NCI-H1694 (cell line): ENCODE data around the gene TMEM204.

Experiments
- DNase-seq: peaks from one replicate; lab custom pipeline; 2025; lab: John Stamatoyannopoulos, UW

Gene TMEM204

DNA sequence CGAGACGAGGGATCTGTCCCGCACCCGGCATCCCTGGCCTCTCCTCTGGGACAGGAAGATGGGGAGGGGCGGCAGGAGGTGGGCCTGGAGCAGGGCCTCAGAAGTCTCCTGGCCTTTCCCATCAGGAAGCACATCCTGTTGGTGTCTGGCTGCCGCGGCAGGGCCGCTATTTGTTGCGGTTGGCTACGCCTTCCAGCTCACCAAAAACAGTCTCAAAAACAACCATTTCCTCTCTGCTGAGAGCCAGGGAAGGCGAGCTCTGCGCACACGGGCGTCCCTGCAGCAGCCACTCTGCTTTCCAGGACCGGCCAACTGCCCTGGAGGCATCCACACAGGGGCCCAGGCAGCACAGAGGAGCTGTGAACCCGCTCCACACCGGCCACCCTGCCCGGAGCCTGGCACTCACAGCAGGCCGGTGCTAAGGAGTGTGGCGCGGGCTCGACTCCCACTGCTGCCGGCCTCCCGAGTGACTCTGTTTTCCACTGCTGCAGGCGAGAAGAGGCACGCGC is at the start of gene TMEM204:
Gene TMEM204, plus strand, starts transcription at position 224 of the 509 bp plus-strand sequence. CDS start 610 bp downstream, outside the sequence.
- DNase-seq = no peak

DNA sequence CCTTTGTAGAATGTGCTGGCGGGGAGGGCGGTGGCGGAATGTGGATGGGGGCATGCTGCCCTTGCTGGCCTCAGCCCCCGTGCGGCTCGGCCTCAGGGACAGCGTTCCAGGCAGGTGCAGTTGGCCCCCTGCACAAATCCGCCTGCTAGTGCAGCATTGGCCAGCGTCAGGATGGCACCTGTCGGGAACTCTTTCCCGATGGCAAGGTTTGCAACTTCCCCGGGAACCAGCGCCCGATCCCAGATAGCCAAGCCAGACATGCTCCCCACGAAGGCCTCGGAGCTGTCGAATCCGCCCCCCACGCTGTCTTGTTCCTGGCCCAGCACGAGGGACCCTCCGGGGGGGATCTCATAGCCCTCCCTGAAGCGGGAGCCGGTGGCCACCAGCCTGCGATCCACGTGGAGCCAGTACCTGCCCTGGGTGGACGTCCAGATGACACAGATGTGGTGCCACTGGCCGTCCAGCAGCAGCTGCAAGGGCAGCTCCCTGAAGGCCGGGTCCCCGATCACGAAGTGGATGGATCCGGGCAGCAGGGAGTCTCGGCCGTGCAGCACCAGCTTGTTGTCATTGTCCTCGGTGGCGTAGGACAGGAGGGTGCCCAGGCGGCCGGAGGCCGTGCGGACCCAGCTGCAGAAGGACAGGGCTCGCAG is 47.5 kb upstream of the TMEM204 start:
- DNase-seq = no peak

DNA sequence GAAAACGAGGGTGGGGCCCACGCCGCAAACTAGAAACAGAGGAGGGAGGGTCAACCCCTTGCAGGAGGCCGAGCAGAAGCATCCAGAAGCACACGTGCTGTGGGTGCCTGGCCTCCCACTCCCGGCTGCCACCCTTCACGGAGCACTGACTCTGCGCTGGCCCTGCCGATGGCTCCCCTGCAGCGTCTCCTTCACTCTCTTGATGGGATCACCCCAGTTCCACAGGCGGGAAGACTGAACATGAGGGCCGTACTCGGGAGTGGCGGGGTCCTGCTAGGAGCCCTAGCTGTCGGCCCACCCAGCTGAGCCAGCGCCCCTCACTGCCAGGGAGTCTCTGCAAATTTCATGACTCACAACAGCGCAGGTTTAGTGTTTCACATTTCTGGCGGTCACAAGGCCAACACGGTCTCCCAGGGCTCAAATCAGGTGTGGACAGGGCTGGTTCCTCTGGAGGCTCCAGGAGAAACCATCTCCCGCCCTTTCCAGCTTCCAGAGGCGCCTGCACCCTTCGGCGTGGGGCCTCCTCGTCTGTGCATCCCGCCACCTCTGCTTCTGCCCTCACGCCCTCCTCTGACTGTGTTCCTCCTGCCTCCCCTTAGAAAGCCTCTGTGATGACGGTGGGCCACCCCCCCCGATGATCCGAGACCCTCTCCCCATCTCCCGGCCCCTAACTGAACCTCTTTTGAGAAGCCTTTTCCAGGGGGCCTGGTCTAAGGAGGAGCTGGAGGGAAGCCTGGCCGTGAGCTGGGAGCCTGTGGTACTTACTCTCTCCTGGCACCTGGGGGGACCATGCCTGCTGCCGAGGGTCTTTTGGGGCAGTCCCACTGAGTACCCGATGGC is 46.7 kb upstream of the TMEM204 start:
- DNase-seq = no peak

DNA sequence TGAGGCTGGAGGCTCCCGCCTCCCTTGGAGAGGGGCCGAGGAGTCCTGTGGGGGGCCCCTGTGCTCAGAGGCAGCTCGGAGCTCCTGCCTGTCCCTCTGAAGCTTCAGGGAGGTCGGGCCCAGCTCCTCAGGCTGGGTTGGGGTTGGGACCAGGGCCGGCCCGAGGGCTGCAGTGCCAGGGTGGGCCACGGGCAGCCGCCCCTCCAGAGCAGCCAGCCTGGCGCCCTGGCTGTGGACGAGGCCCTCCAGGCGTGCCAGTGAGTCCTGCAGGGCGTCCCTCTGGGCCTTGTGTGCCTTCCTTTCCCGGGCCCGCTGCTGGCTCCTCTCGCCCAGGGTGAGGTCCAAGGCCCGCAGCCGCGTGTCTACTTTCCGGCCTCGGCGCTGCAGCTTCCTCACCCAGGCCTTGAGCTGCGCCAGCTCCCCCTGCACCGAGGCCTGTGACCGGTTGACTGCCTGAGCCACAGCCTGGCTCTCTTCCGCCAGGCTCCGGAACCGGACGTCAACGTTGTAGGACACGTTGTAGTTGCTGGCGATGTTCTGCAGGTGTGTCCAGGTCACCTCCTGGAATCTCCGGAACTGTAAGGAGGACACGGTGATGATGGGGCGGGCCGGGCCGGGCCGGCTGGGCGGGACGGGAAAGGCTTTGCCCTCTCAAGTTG is 45.9 kb upstream of the TMEM204 start:
- no peak for DNase-seq

DNA sequence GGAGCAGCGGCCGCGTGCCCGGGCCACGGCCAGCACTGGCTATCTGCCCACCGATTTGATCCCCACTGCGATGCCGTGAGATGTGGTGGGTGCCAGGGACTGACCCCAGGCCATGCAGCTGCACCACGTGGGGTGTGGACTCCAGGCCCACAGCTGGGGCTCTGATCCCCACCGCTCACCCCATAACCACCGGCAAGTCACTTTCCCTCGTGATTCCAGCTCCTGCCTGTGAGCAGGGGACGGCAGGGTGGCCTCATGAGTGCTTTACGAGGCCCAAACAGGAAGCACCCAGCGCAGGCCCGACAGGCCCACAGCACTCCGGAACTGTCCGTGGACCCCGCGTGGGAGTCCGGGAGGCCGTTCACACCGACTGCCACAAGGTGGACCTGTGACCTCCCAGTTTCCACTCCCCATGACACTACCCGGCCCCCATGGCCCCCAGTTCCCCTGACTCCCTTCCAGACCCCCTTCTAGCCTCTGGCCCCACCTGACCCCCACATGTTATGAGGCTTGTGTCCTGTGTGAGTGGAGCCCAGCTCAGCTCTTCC is 45.3 kb upstream of the TMEM204 start:
- no peak for DNase-seq

DNA sequence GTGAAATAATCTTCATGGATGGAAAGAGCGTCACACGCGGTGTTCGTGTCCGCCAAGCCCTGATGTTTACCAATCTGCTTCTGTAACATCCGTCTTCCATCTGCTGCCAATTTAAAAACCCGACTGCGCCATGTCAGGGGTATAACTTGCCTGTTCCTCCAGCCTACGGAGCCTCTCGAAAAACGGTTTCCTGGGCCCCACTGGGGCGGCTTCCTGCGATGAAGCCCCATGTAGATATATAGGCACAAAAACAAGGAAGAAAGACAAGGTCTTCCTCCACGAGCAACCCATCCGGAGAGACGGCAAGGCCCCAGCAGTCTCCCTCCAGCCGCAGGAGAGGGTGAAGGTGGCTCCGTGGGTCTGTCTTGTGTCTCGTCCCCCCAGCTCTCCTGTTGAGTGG is 44.8 kb upstream of the TMEM204 start, which contains the start of gene PTX4:
Gene PTX4, minus strand, starts transcription at position 326 of the 400 bp plus-strand sequence. Its CDS starts 35 bp downstream, at position 291.
- DNase-seq = no peak

DNA sequence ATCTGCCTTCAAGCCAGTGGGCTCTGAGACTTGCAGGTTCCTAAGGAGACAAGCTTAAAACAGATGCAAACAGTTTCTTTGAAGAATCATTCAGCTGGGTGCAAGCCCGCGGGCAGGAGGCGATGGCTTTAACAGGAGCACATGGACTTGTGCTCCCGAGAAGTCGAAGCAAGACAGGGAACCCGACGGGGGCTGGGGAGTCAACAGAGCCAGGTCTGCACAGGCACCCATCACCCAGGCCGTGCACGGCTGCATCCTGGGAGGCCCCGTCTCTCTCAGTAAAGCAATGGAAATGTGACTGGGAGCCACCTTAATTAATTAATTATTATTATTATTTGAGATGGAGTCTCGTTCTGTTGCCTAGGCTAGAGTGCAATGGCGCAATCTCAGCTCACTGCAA is 44.4 kb upstream of the TMEM204 start:
- DNase-seq = no peak

DNA sequence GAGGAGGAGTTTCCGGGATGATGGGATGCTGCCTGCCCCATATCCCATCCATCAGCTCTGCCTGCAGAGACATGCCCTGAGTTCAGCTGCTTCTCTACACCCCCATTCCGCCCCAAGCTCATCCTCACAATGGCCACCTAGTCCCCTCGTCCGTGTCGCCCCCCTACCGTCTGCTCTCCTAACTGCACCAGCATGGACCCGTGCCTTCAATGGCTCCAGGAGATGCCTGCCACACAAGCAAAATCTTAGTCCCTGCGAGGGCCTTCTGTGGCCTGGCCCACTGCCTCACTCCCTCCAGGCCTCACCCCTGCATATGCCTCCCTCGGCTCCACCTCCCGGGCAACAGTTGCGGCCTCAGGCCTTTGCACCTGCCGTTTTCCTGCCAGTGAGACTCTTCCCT is 42.1 kb upstream of the TMEM204 start:
- DNase-seq = no peak

DNA sequence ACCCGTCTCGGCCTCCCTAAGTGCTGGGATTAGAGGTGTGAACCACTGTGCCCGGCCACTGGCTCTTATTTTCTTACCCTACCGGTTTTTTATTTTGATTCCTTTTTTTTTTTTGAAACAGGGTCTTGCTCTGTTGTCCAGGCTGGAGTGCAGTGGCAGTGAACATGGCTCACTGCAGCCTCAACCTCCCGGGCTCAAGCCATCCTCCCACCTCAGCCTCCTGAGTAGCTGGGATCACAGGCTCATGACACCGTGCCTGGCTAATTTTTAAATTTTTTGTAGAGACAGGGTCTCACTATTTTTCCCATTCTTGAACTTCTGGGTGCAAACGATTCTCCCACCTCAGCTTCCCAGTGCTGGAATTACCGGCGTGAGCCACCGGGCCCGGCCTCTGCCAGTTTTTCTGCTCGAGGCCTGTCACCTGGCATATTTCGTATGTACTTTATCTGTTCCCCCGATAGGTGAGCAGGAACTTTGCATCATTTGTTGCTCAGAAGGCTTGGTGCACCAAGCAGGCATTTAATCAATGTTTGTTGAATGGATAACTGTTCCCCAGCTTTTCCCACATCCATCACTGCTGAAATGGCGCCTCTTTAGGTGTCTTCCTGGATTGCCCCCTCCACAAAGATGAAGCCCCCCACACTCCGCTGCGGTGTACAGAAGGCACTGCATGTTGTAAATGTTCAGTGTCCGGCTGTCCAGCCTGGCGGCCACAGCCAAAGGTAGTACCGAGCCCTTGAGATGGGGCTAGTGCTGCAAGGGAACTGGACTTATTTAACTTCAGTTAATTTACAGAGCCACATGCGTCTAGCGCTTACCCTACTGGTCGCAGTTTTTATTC is 41.2 kb upstream of the TMEM204 start:
- no peak for DNase-seq

DNA sequence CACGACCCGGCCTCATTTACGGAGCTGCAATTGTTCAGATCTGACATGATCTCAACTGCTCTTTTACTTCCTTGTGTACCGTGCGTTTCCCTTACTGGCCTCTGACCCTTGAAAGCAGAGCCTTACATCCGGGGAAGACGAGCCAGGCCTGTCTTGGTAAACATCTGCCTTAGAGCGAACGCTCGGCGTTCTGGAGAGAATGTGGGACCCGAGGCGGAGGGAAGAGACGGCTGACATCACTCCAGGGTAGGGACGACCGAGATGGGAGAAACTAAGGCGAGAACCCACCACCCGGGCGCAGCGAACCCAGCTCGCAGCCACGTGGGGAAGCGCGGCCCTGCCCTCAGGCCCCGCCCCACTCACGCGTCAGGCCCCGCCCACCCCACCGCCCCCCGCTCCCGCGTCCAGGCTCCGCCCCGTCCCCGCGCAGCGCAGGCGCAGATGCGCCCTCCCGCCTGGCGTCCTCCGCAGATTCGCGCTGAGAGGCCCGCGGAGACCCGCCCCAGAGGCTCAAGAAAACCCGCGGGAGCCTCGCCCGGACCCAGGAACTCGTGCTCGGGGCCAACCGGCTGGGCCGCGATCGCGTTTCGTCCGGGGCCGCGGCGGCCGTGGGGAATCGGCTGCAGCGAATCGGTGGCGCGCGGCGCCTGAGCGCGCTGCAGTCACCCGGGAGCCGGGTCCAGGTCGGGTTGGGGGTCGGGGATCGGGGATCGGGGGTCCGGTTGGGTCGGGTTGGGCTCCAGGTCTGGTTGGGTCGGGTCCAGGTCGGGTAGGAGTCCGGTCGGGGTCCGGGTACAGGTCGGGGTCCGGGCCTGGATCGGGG is 40.3 kb upstream of the TMEM204 start, which contains the start of gene TELO2:
Gene TELO2, plus strand, starts transcription at position 438 of the 823 bp plus-strand sequence. CDS start 922 bp downstream, outside the sequence.
- DNase-seq = no peak

DNA sequence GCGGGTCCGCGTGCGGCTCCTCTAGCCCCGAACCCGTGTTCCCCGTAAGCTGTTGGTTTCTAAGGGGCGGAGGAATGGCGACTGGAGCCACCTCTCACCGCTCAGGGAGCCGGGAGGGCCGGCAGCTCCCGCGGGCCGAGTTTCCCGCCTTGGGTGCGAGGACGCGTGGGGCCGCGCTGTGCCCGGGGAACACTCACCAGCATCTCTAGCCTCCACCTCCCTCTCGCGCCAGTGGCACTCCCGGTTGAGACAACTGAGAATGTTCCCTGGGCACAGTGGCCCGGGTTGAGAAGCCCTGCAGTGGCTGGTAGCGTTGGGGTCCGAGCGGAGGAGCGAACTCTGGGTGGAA is 39.7 kb upstream of the TMEM204 start:
- DNase-seq = no peak

DNA sequence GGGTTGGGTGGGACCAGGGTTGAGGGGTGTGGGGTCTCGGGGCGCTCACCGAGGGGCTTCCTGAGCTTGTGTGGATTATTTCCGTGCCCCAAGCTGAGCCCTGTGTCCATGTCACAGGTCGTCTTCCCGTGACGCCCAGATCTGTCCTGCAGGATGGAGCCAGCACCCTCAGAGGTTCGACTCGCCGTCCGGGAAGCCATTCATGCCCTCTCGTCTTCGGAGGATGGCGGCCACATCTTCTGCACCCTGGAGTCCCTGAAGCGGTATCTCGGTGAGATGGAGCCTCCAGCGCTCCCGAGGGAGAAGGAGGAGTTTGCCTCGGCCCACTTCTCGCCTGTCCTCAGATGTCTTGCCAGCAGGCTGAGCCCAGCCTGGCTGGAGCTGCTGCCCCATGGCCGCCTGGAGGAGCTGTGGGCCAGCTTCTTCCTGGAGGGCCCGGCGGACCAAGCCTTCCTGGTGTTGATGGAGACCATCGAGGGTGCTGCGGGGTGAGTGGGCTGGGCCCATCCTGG is 39.3 kb upstream of the TMEM204 start:
- no peak for DNase-seq

DNA sequence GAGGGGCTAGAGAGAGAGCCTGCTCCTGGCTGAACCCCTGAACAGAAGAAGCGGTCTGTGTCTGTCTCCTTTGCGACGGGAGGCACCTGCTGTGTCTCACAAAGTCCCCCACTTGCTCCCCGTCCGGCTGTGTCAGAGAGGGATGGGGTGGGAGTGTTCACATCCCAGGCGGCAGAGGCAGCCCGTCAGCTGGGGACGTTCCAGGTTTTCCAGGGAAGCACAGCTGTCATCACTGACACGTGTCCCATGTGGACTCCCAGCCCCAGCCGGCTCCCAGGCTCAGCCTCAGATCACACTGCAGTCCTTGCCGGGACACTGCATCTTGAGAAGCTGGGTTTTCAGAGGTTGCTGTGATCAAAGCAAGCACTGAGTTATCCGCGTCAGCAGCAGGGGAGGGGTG is 38.8 kb upstream of the TMEM204 start:
- peak; percentile 45 for DNase-seq

DNA sequence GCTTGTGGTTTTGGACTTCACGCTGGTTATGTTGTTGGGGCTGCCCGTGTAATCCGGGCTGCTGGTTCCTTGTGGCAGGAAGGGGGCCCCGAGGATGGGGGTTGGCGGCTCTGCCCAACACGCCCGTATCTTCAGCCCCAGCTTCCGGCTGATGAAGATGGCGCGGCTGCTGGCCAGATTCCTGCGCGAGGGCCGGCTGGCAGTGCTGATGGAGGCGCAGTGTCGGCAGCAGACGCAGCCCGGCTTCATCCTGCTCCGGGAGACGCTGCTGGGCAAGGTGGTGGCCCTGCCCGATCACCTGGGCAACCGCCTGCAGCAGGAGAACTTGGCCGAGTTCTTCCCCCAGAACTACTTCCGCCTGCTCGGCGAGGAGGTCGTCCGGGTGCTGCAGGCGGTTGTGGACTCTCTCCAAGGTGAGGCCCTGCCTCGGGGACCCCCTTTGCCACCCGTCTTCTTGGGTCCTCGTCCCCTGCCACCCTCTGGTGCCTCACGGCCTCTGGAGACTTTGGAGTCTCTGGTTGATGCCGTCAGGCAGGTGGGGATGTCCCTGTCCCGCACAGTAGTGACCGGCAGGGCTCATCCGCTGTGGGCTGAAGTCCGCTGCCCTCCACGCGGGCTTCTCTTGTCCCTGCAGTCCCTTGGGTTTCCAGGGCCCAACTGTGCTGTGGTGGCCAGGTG is 38.1 kb upstream of the TMEM204 start:
- DNase-seq = no peak

DNA sequence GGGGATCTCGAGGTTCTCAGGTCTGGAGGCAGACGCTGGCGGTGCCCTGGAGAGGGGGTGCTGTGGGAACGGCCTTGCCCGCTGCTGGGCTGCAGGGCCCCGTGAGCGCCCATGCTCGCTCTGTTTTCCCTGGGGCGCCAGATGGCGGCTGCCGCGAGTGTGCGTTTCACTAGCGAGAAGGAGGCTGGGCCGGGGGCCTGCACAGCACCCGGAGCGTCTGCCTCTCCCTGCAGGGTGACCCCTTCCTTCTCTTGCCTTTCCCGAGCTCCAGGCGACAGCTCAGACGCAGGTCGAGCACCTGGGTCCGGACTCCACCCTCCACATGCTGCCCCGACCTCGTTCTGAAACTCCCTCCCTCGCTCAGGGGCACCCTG is 37.6 kb upstream of the TMEM204 start:
- DNase-seq = no peak

DNA sequence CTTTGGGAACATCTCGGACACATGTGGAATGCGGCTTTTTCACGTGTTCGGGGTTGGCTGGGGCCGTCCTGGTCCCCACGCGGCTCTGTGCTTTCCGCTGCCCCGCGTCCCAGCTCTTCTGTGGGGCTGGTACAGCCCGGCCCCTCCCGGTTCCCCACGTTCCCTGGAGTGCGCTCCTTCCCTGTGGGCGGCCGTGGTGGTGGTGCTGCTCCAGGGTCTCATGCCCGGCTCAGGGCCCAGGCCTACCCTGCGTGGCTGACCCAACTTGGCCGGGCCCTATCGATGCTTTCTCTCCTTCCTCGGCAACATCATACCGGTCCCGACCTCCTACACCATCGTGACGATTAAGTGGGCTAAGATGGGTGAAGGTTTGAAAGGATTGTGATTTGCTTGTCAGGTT is 37.0 kb upstream of the TMEM204 start:
- no peak for DNase-seq

DNA sequence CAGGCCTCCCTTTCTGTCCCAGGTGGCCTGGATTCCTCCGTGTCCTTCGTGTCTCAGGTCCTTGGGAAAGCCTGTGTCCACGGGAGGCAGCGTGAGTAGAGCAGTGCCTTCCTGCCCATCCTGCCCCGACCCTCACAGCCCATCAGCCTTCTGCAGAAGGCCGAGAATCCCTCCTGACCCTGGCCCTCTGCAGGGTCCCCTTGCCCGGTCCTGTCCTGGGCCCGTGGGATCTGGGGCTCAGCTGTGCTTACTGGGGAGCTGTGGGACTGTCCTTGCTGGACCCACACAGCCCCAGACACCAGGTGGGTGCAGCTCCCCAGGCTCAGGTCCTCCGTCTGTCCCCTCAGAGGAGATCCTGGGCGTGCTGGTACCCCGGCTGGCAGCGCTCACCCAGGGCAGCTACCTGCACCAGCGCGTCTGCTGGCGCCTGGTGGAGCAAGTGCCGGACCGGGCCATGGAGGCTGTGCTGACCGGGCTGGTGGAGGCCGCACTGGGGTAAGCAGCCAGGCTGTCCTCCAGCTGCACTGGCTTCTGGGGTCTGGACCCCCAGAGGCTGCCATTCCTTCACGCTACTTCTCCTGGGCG is 36.4 kb upstream of the TMEM204 start:
- no peak for DNase-seq

DNA sequence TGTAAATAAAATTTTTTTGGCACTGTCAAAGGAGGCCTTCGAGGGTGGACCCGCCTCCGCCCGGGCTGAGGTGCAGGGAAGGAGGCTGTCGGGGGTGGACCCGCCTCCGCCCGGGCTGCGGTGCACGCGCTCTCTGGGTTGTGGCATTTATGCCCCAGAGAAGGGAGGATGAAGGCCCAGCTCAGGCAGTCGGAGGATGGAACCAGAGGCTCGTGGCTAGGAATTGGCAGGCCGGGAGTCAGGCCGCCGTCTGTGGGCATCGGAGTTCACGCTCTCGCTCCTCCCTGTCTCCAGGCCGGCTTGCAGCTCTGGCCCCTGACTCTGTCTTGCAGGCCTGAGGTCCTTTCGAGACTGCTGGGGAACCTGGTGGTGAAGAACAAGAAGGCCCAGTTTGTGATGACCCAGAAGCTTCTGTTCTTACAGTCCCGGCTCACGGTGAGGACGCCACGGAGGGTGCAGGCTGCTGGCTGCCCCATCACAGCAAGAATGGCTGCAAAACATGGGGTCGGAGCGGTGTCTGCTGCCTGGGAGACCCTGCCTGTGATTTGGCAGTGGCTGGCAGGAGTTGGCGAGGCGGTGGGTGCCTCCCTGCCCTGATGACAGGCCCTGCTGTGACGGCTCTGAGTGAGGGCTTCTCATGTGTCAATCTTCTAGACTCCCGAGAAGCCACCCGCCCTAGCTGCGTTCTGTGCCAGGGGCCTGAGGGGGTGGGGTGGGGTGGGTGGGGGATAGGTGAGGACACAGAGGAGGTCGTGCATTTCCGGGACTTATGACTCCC is 34.4 kb upstream of the TMEM204 start:
- DNase-seq = no peak
